Stimulated activated CD8-positive, alpha-beta memory T cell treated with anti-CD3 and anti-CD28 coated beads, Interleukin-4, amount 100 ng/mL, for 4 hours (primary cell): ENCODE measurements around the gene MEIS1.
"Not testable (repeated sequence)": the region's sequence is repeated elsewhere in the genome, so short reads cannot be mapped to it uniquely, and the experiment has no call there.

ENCODE experiments used
- DNase-seq, 2 donors: peaks; one replicate each; pipeline ENCODE4 v3.0.0-alpha.2; 2020; ENCODE audit warnings: low read depth in 2 of 2, low spot score in 1 of 2

Gene MEIS1

GRCh38 chr2:66434679-66435548, at the start of gene MEIS1:
Gene MEIS1, plus strand, starts transcription at chr2:66435125. Its CDS starts 732 bp downstream, at chr2:66435857.
- no peak for DNase-seq

DNA sequence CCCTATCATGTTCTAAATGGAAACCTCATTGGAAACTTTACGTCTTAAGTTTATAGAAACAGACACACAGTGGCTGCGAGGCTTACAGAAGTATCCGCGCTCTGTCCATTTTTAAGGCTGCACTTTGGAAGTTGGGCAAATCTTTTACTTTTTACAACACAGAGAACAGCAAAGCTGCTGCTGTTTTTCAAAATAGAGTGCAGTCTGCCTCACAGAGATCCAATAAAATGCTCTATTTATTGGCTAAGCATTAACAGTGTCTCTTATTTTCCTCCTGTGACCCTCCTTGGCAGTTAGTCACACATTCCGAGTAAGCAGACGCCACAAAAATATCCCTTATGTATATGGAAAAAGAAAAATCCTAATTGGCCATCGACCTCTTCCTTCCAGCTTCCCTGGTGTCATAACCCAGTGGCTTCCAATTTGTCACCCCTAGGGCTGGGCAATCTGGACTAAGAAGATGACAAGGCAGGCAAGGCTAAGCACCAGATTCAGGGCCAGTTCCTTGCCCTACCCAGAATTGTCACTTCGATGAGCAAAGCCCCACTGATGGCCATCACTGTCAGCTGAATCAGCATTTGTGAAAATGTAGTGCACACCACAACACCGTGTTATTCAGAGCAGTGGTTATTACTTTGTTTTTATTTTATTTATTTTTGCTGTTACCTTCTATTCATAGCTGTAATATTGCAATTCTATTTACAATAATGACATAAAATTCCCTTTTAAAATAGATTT, 47.7 kb upstream of the MEIS1 start:
- DNase-seq, result no peak

- DNase-seq, result no peak
Observed at GRCh38 chr2:66389651-66390131, 45.2 kb upstream of the MEIS1 start.

GRCh38 chr2:66390152-66390551, 44.8 kb upstream of the MEIS1 start:
- no peak for DNase-seq

DNA sequence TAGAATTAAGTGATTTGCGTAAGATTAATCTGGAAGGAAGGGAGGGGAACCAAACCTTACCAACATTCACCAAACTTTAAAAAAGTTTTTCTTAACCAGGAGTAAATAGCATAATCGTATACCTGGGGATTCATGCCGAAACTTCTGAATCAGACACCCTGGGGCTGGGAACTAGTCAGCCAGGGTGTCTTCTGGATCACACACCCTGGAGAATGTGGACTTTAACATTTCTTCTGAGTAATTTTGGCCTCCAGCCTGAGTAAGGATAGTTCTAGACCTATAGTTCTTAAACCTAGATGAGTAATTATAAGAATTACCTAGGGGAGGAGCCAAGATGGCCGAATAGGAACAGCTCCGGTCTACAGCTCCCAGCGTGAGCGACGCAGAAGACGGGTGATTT, 44.1 kb upstream of the MEIS1 start:
- DNase-seq, result no peak

DNA sequence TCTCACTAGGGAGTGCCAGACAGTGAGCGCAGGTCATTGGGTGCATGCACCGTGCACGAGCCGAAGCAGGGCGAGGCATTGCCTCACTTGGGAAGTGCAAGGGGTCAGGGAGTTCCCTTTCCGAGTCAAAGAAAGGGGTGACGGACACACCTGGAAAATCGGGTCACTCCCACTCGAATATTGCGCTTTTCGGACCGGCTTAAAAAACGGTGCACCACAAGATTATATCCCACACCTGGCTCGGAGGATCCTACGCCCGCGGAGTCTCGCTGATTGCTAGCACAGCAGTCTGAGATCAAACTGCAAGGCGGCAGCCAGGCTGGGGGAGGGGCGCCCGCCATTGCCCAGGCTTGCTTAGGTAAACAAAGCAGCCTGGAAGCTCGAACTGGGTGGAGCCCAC, 43.7 kb upstream of the MEIS1 start:
- not testable (repeated sequence) for DNase-seq

DNA sequence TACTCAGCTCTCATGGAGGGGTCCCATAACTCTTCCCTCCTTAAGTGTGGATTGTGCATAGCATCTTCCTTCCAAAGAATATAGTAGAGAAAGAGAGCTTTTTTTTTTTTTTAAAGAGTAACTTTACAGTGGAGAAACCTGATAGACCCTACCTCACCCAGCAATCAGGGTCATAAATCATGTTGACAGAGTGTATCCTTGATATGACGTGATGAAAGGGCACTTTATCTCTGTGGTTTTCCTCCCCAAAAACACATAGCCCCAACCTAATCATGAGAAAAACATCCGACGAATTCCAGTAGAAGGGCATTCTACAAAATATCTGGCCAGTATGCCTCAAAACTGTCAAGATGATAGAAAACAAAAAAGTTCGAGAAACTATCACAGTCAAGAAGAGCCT, 29.5 kb upstream of the MEIS1 start:
- DNase-seq, result no peak

DNA sequence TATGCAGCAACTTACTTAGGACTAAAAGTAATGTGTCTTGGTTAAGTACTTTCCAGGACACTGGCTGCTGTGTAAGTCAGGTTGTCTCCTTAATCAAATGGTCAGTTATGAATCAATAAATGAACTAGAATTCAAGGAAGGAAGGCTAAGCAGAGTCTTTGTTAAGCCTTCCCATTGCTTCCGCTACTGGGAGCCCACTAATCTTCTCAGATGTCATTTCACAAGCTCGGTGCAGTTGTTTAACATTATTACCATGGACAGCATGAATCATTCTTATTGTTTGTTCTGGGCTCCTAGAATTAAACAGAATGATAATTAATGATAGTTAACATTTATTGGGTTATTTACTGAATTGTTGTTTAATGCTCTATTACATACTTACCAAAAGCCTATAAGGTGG, 26.0 kb upstream of the MEIS1 start:
- DNase-seq, result no peak

DNA sequence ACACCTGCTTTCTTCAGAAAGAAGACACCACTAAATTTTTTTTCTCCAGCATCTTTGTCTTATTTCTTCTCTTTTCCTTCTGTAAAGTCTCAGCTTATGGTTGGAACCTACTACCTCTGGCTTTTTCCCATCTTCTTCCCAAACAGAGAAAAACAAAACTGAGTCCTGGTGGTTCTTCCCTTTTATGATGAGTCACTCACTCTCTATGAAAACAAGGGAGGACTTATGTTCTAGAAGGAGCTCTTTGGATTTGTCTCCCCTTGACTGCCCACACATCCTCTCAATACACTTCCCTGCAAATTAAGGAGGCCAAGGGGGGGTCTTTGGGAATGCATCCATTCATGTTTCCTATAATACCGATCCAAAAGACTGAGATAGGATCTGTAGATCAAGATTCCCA, 22.1 kb upstream of the MEIS1 start:
- DNase-seq, result no peak

DNA sequence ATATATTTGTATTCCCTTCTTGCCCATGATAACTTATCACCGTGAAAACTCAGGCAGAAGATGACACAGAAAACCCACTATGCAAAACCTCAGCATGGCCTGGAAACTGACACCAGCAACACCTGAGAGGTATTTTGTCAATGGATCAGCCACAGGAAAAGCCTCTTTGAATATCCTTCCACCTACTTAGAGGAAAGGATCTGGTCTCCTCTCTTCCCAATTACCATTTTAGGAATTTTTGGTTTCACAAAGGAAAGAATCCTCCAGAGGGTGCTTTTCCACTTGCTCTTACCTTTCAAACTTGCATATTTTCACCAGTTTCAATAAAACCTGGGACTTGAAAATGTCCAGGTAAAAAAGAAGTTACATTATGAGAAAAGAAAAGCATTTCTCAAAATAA, 20.0 kb upstream of the MEIS1 start:
- DNase-seq, result no peak

GRCh38 chr2:66418381-66418780, 16.5 kb upstream of the MEIS1 start:
- no peak for DNase-seq

DNA sequence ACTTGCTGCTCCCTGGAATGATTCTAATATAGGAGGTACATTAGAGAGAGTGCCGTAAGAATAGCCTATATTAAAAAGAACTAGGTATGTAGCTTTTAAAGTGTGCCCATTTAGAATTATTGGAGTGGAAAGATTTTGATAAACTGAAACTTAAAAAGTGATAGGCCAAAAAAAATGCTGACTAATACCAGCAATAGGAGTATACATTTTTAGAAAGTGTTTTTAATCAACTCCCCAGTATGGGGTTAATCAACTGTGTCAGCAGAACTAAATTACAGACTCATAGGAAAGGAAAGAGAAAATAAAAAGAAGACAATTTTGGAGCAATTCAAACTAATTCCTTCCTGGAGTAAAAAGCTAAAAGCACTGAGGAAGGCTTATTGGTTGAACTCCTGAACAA, 13.3 kb upstream of the MEIS1 start:
- DNase-seq, result no peak

- no peak for DNase-seq
Observed at GRCh38 chr2:66423391-66424124, 11.4 kb upstream of the MEIS1 start.

GRCh38 chr2:66426244-66427111, 8.4 kb upstream of the MEIS1 start:
- DNase-seq, result no peak

- no peak for DNase-seq
Observed at GRCh38 chr2:66427300-66427699, 7.6 kb upstream of the MEIS1 start.

DNA sequence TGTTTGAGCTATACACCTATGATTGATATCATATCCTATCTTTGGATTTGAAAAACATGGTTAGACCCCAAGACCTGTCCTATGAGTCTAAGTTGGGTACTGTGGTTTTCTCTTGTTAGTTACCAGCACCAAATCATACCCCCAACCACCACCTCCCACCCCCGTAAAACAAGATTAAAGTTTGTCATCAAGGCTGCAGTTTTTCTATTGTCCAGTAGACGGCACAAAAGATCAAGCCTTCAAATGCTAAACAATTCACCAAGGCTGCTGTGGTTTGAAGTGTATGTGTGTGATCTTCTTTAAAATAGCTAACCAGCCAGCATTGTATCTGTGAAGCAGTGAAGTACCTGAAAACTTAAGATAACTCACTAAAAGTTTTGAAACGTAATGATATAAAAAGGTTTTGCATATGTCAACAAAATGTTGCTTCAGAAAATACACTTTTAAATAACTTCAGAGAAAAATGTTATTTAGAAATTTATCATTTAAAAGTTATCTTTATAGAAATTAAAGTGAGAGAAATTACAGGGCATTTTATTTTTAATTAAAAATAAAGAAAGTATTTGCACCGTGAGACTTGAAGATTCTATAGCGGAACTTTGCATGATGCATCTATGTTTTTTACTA, 5.8 kb upstream of the MEIS1 start:
- DNase-seq, result no peak

GRCh38 chr2:66429693-66430504, 5.0 kb upstream of the MEIS1 start:
- DNase-seq, result no peak

GRCh38 chr2:66430505-66431273, 4.2 kb upstream of the MEIS1 start:
- DNase-seq, result no peak

DNA sequence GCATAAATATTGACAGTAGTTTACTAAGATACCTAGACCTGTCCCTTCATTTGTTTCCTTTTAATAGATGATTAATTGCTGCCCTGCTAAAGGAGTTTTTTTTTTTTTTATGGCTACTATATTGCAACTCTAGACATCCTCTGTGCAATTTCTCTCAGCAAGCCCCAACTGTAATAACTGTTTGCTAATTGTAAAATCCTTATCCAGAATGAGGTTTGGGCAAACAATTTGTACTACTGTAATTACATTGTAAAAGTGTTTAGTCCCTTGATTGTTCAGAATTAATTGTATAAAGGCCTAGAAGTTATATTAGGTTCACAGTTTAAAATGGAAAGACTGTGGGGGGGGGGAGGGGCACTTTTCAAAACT, 3.7 kb upstream of the MEIS1 start:
- no peak for DNase-seq
